GM21529 (cell line): ENCODE results near the gene FXR2.

ENCODE experiments used
- ATAC-seq: cut with Tn5 transposase; IDR thresholded peaks from one replicate; pipeline ENCODE4 v1.9.1; 2021; ENCODE audit not compliant: unreplicated experiment

The FXR2 gene

GRCh38 chr17:7552621-7553051 lies 62.1 kb downstream of the FXR2 start:
- peak; percentile 69 for ATAC-seq

GRCh38 chr17:7551396-7551795 lies 63.3 kb downstream of the FXR2 start:
- ATAC-seq: no peak

GRCh38 chr17:7550344-7550743 lies 64.4 kb downstream of the FXR2 start:
- no peak for ATAC-seq

- no peak for ATAC-seq
Measured at GRCh38 chr17:7549401-7550055, 65.2 kb downstream of the FXR2 start.

GRCh38 chr17:7548585-7549400 lies 65.9 kb downstream of the FXR2 start, which contains the start of gene TNFSF12:
Gene TNFSF12, plus strand, starts transcription at chr17:7549058. Its CDS starts 96 bp downstream, at chr17:7549154.
- no peak for ATAC-seq

GRCh38 chr17:7544911-7545310 lies 69.8 kb downstream of the FXR2 start:
- ATAC-seq: no peak
